ENCODE results near the gene TXNDC5. TPM values are rescaled to one million over a fixed set of nuclear protein-coding genes. Genes with fewer than 3 reads are reported as not detected.

Gene TXNDC5
- polyA plus RNA-seq, 2 of the 4 experiments (the other 2 are of a cell fraction): 115 to 134 TPM

DNA sequence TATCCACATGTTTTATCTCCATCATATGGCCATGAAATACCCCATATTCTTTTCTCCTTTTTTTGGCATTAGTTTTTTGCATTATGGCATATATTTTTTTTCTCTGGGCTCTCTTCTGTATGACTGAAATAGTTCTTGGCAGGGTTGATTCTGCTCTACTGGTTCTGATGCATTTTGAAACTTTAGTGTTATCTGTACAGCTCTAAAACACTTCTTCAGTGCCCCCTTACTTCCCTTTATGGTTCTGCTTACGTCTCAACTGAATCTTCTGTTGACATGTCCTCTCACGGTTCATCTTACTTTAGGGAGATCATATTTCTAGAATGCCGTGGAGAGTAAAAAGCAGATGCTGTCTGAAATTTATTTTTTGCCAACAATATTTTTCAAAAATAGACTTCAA, 23.2 kb upstream of the TXNDC5 start:
- no peak for ATAC-seq
- no peak for FAIRE-seq
- no peaks in the 10 kb centered on the region for H3K4me1 ChIP-seq
- TF ChIP-seq HOXB5 (CRISPR knock-in tag; IDR thresholded peaks at IDR 0.05): no peak
- TF ChIP-seq, protein P1, sequence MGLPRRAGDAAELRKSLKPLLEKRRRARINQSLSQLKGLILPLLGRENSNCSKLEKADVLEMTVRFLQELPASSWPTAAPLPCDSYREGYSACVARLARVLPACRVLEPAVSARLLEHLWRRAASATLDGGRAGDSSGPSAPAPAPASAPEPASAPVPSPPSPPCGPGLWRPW (IDR thresholded peaks at IDR 0.05): no peak
- TF ChIP-seq HOXB13 (CRISPR knock-in tag; IDR thresholded peaks at IDR 0.05; ENCODE audit: low read depth): no peak
- TF ChIP-seq, protein P2, sequence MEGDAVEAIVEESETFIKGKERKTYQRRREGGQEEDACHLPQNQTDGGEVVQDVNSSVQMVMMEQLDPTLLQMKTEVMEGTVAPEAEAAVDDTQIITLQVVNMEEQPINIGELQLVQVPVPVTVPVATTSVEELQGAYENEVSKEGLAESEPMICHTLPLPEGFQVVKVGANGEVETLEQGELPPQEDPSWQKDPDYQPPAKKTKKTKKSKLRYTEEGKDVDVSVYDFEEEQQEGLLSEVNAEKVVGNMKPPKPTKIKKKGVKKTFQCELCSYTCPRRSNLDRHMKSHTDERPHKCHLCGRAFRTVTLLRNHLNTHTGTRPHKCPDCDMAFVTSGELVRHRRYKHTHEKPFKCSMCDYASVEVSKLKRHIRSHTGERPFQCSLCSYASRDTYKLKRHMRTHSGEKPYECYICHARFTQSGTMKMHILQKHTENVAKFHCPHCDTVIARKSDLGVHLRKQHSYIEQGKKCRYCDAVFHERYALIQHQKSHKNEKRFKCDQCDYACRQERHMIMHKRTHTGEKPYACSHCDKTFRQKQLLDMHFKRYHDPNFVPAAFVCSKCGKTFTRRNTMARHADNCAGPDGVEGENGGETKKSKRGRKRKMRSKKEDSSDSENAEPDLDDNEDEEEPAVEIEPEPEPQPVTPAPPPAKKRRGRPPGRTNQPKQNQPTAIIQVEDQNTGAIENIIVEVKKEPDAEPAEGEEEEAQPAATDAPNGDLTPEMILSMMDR (IDR thresholded peaks at IDR 0.05): no peak
- no peak for TF ChIP-seq CEBPB (IDR thresholded peaks at IDR 0.05)
- POLR2A ChIA-PET: no interaction called here
- 56% methylated on average over 3 of the region's 3 CpGs for WGBS (ENCODE audit: missing lambda C conversion rate)
- H3K27ac ChIP-seq: no peak overlapping the region
- CTCF ChIA-PET: no interaction called here
- no peak overlapping the region for H3K4me2 ChIP-seq
- DNase-seq (ENCODE audit: low read depth in 1 of 2, low spot score in 1 of 2): no peak
- no peak overlapping the region for H3K4me3 ChIP-seq
- H3K9me3 ChIP-seq: no peaks in the 10 kb centered on the region

DNA sequence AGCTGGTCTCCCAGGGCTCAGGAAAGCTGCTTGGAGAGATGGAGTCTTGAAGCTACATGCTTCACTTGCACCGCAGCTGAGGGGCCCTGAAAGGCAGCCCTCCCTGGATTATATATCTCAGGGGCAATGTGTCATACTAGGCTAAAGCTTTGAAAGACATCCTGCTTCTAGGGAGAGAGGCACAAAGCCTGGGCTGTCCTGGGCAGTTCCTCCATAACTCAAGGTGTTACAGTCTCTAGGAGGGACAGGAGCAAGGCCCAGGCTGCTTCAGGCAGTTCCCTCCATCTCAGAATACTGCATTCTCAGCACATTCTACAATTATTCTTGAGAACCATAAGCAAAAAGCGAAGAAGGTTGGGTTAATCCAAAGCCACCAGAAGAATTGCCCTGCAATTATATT, 22.0 kb upstream of the TXNDC5 start:
- Histone ChIP-seq H3K4me1 (no peaks in the 10 kb centered on the region), H3K4me2 (no peak overlapping the region), H3K27ac (no peak overlapping the region), H3K4me3 (no peak overlapping the region), H3K9me3 (no peaks in the 10 kb centered on the region)
- FAIRE-seq: no peak
- ChIA-PET POLR2A (no interaction called here), CTCF (no interaction called here)
- 40% methylated on average over 2 of the region's 2 CpGs for WGBS (ENCODE audit: missing lambda C conversion rate)
- TF ChIP-seq MAFK (IDR thresholded peaks at IDR 0.05; ENCODE audit: partially characterized antibody): peak; percentile 53
- TF ChIP-seq NPAS2 (CRISPR knock-in tag; IDR thresholded peaks at IDR 0.05; ENCODE audit: borderline replicate concordance): no peak
- TF ChIP-seq, protein P3, sequence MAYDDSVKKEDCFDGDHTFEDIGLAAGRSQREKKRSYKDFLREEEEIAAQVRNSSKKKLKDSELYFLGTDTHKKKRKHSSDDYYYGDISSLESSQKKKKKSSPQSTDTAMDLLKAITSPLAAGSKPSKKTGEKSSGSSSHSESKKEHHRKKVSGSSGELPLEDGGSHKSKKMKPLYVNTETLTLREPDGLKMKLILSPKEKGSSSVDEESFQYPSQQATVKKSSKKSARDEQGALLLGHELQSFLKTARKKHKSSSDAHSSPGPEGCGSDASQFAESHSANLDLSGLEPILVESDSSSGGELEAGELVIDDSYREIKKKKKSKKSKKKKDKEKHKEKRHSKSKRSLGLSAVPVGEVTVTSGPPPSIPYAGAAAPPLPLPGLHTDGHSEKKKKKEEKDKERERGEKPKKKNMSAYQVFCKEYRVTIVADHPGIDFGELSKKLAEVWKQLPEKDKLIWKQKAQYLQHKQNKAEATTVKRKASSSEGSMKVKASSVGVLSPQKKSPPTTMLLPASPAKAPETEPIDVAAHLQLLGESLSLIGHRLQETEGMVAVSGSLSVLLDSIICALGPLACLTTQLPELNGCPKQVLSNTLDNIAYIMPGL (CRISPR knock-in tag; IDR thresholded peaks at IDR 0.05; ENCODE audit: borderline replicate concordance): no peak
- no peak for DNase-seq (ENCODE audit: low read depth in 1 of 2, low spot score in 1 of 2)
- ATAC-seq: no peak

DNA sequence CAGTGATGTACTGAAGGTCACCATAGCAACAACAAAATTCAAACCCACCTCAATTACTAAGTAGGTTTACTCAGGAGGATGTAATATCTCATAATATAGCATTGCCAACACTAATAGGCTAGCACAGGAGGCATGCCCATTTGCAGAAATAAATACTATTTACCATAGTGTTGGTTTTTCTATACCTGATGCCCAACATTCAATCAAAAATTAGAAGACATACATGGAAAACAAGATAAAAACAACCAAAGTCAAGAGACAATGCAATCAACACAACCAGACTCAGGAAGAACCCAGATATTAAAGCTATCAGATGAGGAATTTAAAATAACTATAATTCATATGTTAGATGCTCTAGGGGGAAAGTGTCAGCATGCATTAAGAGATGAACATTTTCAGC, 14.3 kb upstream of the TXNDC5 start:
- no peak overlapping the region for H3K27ac ChIP-seq
- TF ChIP-seq ZSCAN20 (CRISPR knock-in tag; IDR thresholded peaks at IDR 0.05) (no peak), RFX5 (IDR thresholded peaks at IDR 0.05) (no peak), SMC3 (IDR thresholded peaks at IDR 0.05) (no peak), KDM1A (IDR thresholded peaks at IDR 0.05; ENCODE audit: low read depth) (no peak), HDAC2 (IDR thresholded peaks at IDR 0.05) (no peak), BHLHE40 (IDR thresholded peaks at IDR 0.05; ENCODE audit: low read depth, low read length) (no peak), NFE2L2 (conservative IDR thresholded peaks at IDR 0.05; ENCODE audit: low read length) (no peak), ZNF302 (CRISPR knock-in tag; IDR thresholded peaks at IDR 0.05) (no peak)
- no peaks in the 10 kb centered on the region; the same call in 2 of the 3 replicates for H3K9me3 ChIP-seq
- 0 out of 3 replicates have a peak, but pooled peaks cover 3% of the 10 kb centered on the region for H3K4me1 ChIP-seq
- POLR2A ChIA-PET: no interaction called here
- ATAC-seq: no peak
- H3K4me3 ChIP-seq: no peak overlapping the region
- no peak overlapping the region for H3K4me2 ChIP-seq
- CTCF ChIA-PET: no interaction called here
- DNase-seq (ENCODE audit: low read depth in 1 of 2, low spot score in 1 of 2): no peak
- FAIRE-seq: no peak

DNA sequence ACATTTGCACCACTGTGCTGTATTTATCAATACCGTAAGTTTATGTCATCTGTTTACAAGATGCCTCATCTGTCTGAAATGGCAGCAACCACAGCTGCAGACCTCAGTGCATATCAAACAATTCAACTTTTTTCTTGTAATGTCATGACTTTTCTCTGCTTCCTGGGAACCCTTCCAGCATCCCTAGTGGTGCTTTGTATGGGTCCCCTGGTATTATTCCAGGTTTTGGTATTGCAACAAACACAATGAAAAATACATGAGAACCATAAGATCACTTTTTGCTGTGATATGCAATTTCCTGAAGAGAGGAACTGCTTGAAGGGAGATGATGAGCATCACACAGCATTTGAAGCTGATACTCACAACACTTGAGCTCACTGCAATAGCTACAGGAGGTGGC, 12.0 kb upstream of the TXNDC5 start:
- Histone ChIP-seq H3K4me2 (no peak overlapping the region), H3K27ac (no peak overlapping the region), H3K9me3 (no peaks in the 10 kb centered on the region; the same call in 2 of the 3 replicates), H3K4me3 (no peak overlapping the region), H3K4me1 (0 out of 3 replicates have a peak, but pooled peaks cover 3% of the 10 kb centered on the region)
- DNase-seq (ENCODE audit: low read depth in 1 of 2, low spot score in 1 of 2): no peak
- WGBS (ENCODE audit: missing lambda C conversion rate): 83% methylated on average over 1 of the region's 1 CpG
- POLR2A ChIA-PET: no interaction called here
- ATAC-seq: no peak
- TF ChIP-seq, protein P4, sequence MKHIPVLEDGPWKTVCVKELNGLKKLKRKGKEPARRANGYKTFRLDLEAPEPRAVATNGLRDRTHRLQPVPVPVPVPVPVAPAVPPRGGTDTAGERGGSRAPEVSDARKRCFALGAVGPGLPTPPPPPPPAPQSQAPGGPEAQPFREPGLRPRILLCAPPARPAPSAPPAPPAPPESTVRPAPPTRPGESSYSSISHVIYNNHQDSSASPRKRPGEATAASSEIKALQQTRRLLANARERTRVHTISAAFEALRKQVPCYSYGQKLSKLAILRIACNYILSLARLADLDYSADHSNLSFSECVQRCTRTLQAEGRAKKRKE (CRISPR knock-in tag; IDR thresholded peaks at IDR 0.05; ENCODE audit: low read depth): no peak
- TF ChIP-seq MAFK (IDR thresholded peaks at IDR 0.05; ENCODE audit: partially characterized antibody): peak; percentile 49
- TF ChIP-seq FOXS1 (CRISPR knock-in tag; IDR thresholded peaks at IDR 0.05): no peak
- TF ChIP-seq RAD21 (conservative IDR thresholded peaks at IDR 0.05 in 1 of 2, IDR thresholded peaks at IDR 0.05 in 1 of 2): no peak
- CTCF ChIA-PET: no interaction called here
- FAIRE-seq: no peak

Data from A549 (cell line).